Kidney (tissue), 14 donors: Measurements from ENCODE around the gene KATNB1. TPM values are rescaled to one million over a fixed set of nuclear protein-coding genes. Genes with fewer than 3 reads are reported as not detected.

Experiments
- DNase-seq, 5 donors: peaks; one replicate each; pipeline ENCODE4 v3.0.0-alpha.2; 2013 to 2020
- FAIRE-seq: peaks from 2 replicates; lab custom pipeline; 2012; peaks lifted over from hg19 to GRCh38; lab: Jason Lieb, UNC
- H3K27ac ChIP-seq, 2 donors: one replicate each; pipeline ENCODE4 v1.7.0; 2013; ENCODE audit warnings: low read depth in 2 of 2, low read length in 2 of 2, inconsistent platforms in 1 of 2
- H3K27me3 ChIP-seq: one replicate; pipeline ENCODE4 v1.7.1; 2013; ENCODE audit warnings: low read length, inconsistent platforms; ENCODE audit not compliant: control insufficient read depth, insufficient read depth
- H3K36me3 ChIP-seq, 3 donors: one replicate each; pipeline versions ENCODE4 v1.7.0 to v1.7.1; 2013; ENCODE audit warnings: low read length in 3 of 3, control low read depth in 1 of 3, inconsistent platforms in 1 of 3; ENCODE audit not compliant: insufficient read depth in 3 of 3, control insufficient read depth in 2 of 3
- H3K4me1 ChIP-seq, 3 donors: one replicate each; pipeline versions ENCODE4 v1.7.0 to v1.7.1; 2013; ENCODE audit warnings: low read length in 3 of 3, inconsistent platforms in 1 of 3, low read depth in 1 of 3; ENCODE audit not compliant: control insufficient read depth in 2 of 3, insufficient read depth in 2 of 3
- H3K4me3 ChIP-seq, 3 donors: one replicate each; pipeline versions ENCODE4 v1.7.0 to v1.8.1; 2013; ENCODE audit warnings: low read length in 3 of 3, control low read depth in 1 of 3, inconsistent platforms in 1 of 3
- H3K9ac ChIP-seq, 3 donors: one replicate each; pipeline versions ENCODE4 v1.7.0 to v1.7.1; 2013; ENCODE audit warnings: low read length in 3 of 3, control low read depth in 1 of 3, inconsistent platforms in 1 of 3
- H3K9me3 ChIP-seq, 3 donors: one replicate each; pipeline versions ENCODE4 v1.7.0 to v1.7.1; 2013; ENCODE audit warnings: low read length in 3 of 3, control low read depth in 1 of 3, inconsistent platforms in 1 of 3; ENCODE audit not compliant: control insufficient read depth in 2 of 3, insufficient read depth in 1 of 3
- CTCF ChIP-seq: IDR thresholded peaks from 3 replicates; pipeline ENCODE4 v1.5.1; 2012; ENCODE audit warnings: mild to moderate bottlenecking, moderate library complexity, borderline replicate concordance; ENCODE audit not compliant: insufficient read depth; ENCODE audit errors: extremely low read depth
- intact Hi-C: fragments of 100-400 bp; cut with DNase I; formaldehyde crosslinking; loops from one replicate; pipeline ENCODE4 v1.11.1; 2022
- polyA plus RNA-seq: library from polyadenylated mRNA; stranded (reverse); fragments of 350-450 nt; fragmentation: Illumina TruSeq; extraction: RNeasy Lipid Tissue Mini Kit (QIAGEN cat#74804); gene quantifications from one replicate; pipeline ENCODE4 v1.2.3, GENCODE V29; 2014; ENCODE audit warnings: low read depth, low replicate concordance; ENCODE audit not compliant: insufficient read depth
- total RNA-seq: library from RNA; stranded (reverse); fragmentation: NEBNext Ultra II Directional; extraction: Animal tissue kit (Norgen Biotek cat#: 25700); gene quantifications from one replicate; pipeline ENCODE4 v1.2.1, GENCODE V29; 2021
- donor health status: control.
- donor health status: control.
- donor health status: control.
- donor health status: control.
- donor health status: control.
- donor health status: DM: yes; HTN: yes; CAD: no.
- donor health status: Normal renal cell carcinoma (clear cell type).

The KATNB1 gene
- total and polyA plus RNA-seq, 2 donors from 2014 or later = 13.9 to 14.5 TPM

- no peaks in the 10 kb centered on the region for H3K9me3 ChIP-seq
- no peaks in the 10 kb centered on the region for H3K36me3 ChIP-seq
- no peak for DNase-seq
- no peak for TF ChIP-seq CTCF
- H3K4me1 ChIP-seq = no peaks in the 10 kb centered on the region
- H3K4me3 ChIP-seq = no peak overlapping the region
- FAIRE-seq = no peak
- no peak overlapping the region for H3K9ac ChIP-seq
- no peaks in the 10 kb centered on the region for H3K27me3 ChIP-seq
- intact Hi-C loops = no loop called here
- H3K27ac ChIP-seq = no peak overlapping the region
These were observed 22.0 kb upstream of the KATNB1 start for GRCh38 chr16:57713596-57713995.

GRCh38 chr16:57714047-57714446, 21.5 kb upstream of the KATNB1 start:
- intact Hi-C loops = no loop called here
- Histone ChIP-seq H3K9ac (no peak overlapping the region), H3K9me3 (no peaks in the 10 kb centered on the region), H3K36me3 (no peaks in the 10 kb centered on the region), H3K27ac (no peak overlapping the region), H3K27me3 (no peaks in the 10 kb centered on the region), H3K4me3 (no peak overlapping the region), H3K4me1 (no peaks in the 10 kb centered on the region)
- no peak for FAIRE-seq
- TF ChIP-seq CTCF = no peak
- DNase-seq = no peak

- H3K9ac ChIP-seq = no peak overlapping the region
- DNase-seq (peak in 4 of 5 donors; percentile 46 to 66 (median 60)), FAIRE-seq (no peak)
- H3K36me3 ChIP-seq = no peaks in the 10 kb centered on the region
- intact Hi-C loops = no loop called here
- H3K27me3 ChIP-seq = no peaks in the 10 kb centered on the region
- H3K4me1 ChIP-seq = no peaks in the 10 kb centered on the region
- H3K4me3 ChIP-seq = no peak overlapping the region
- H3K27ac ChIP-seq = no peak overlapping the region
- peak; percentile 66 for TF ChIP-seq CTCF
- H3K9me3 ChIP-seq = no peaks in the 10 kb centered on the region
These were observed 15.4 kb upstream of the KATNB1 start for GRCh38 chr16:57720142-57720575.
